Measurements from ENCODE around the gene CD5L. TPM values are rescaled to one million over a fixed set of nuclear protein-coding genes. Genes with fewer than 3 reads are reported as not detected.

CD5L gene
- total and polyA plus RNA-seq, 2 of the 8 experiments (the other 6 are each of a cell fraction or from before 2014, with no cell fraction given), result not detected

- no peak for TF ChIP-seq RNF2 (IDR thresholded peaks at IDR 0.05; ENCODE audit: borderline replicate concordance, low read depth, low read length, missing control alignments, poor library complexity, severe bottlenecking)
- no peak for TF ChIP-seq BRCA1 (IDR thresholded peaks at IDR 0.05; ENCODE audit: low read depth, low read length)
- TF ChIP-seq MAFK (IDR thresholded peaks at IDR 0.05; ENCODE audit: low read depth, low read length), result no peak
- TF ChIP-seq SRF (IDR thresholded peaks at IDR 0.05; ENCODE audit: low read depth, low read length), result no peak
- no peak for TF ChIP-seq YY1 (IDR thresholded peaks at IDR 0.05; ENCODE audit: low read depth, low read length)
- TF ChIP-seq E2F6 (IDR thresholded peaks at IDR 0.05), result no peak
- TF ChIP-seq SIN3A (conservative IDR thresholded peaks at IDR 0.05 in 1 of 2, IDR thresholded peaks at IDR 0.05 in 1 of 2; ENCODE audit: low read depth in 1 of 2, low read length in 2 of 2), result no peak
Observed at GRCh38 chr1:157785248-157785647, 56.4 kb downstream of the CD5L start (continued).
